Stimulated activated CD4-positive, alpha-beta T cell treated with anti-CD3 and anti-CD28 coated beads, Interleukin-15, amount 100 ng/mL, for 24 hours (primary cell): ENCODE data around the gene TRO.

Experiments used
- DNase-seq: peaks from one replicate; pipeline ENCODE4 v3.0.0-alpha.2; 2020

The TRO gene

GRCh38 chrX:54920610-54921426 is at the start of gene TRO:
TSS of gene TRO (plus strand) at chrX:54920824. CDS start at chrX:54922247, 1,423 bp downstream.
- peak; percentile 6 for DNase-seq

DNA sequence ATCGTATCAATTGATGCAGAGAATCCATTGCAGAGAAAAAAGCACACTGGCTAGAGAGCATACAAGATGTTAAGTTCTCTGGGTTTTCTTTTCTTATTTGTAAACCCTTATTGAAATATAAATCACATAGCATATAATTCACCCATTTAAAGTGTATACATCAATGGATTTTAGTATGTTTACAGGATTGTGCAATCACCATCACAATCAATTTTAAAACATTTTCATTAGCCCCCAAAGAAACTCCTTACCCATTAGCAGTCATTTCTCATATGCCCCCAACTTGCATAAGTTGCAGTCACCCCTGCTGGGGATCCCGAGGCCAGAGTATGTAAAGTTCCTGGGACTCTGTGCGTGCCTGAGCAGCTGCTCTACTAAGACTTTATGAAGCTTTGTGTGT is 34.9 kb upstream of the TRO start:
- DNase-seq = no peak

GRCh38 chrX:54891573-54891972 is 29.1 kb upstream of the TRO start:
- peak; percentile 34 for DNase-seq

GRCh38 chrX:54894159-54894558 is 26.5 kb upstream of the TRO start:
- DNase-seq = no peak

DNA sequence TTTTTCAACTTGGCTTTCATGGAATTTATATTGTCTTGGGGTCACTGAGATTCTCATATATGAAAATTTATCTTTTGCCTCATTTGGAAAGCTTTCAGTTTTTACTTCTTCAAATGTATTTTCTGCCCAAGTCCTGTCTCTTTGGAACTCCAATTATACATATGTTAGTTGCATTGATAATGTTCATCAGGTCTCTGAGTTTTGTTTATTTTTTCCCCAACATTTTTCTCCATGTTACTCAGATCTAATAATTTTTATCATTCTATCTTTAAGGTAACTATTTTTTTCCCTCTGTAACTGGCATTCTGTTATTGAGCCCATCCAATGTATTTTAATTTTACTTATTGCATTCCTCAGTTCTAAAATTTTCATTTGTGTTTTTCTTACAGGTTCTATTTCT is 10.7 kb upstream of the TRO start:
- DNase-seq = no peak

DNA sequence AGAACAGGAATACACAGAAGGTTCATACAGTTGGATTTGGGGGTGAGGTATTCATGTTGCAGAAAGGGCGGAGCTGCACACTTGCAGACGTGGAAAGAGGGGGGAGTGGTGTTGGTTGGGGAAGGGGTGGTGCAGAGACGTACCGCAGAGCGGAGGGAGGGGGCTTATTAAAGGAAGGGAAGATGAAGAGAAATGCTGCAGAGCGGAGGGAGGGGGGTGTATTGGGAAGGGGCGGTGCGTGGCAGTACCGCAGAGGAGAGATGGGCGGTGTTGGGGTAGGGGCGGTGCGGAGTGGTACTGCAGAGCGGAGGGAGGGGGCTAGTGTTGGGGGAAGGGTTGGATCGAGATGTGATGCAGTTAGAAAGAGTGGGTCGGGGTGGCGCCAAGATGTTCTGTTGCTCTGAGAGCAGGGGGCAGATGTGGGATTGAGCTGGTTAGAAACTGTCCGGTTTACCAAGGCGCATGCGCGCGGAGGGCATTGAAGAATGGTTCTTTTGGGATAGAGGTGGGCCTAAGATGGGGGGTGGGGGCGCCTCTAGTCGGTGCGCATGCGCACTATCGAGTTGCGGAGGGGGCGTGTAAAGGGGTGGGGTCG is 900 bp downstream of the TRO start:
- peak; percentile 71 for DNase-seq

DNA sequence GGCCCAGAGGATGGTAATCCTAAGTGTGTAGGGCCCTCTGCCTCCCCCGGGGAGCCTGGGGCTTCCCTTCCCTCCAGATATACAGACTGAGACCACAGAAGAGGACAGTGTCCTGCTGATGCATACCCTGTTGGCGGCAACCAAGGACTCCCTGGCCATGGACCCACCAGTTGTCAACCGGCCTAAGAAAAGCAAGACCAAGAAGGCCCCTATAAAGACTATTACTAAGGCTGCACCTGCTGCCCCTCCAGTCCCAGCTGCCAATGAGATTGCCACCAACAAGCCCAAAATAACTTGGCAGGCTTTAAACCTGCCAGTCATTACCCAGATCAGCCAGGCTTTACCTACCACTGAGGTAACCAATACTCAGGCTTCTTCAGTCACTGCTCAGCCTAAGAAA is 1.9 kb downstream of the TRO start:
- DNase-seq = no peak

DNA sequence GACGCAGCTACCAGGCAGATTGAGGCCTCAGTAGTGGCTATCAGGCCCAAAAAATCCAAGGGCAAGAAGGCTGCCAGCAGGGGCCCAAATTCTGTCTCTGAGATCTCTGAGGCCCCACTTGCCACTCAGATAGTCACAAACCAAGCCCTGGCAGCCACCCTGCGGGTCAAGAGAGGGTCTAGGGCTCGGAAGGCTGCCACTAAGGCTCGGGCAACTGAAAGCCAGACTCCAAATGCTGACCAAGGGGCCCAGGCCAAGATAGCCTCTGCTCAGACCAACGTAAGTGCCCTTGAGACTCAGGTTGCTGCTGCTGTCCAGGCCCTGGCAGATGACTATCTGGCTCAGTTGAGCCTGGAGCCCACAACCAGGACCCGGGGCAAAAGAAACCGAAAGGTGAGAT is 2.8 kb downstream of the TRO start:
- no peak for DNase-seq

- no peak for DNase-seq
These were observed 6.4 kb downstream of the TRO start for GRCh38 chrX:54926978-54927377.

DNA sequence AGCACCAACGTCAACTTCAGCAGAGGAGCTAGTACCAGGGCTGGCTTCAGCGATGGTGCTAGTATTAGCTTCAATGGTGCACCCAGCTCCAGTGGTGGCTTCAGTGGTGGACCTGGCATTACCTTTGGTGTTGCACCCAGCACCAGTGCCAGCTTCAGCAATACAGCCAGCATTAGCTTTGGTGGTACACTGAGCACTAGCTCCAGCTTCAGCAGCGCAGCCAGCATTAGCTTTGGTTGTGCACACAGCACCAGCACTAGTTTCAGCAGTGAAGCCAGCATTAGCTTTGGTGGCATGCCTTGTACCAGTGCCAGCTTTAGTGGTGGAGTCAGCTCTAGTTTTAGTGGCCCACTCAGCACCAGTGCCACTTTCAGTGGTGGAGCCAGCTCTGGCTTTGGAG is 8.3 kb downstream of the TRO start:
- DNase-seq = no peak

DNA sequence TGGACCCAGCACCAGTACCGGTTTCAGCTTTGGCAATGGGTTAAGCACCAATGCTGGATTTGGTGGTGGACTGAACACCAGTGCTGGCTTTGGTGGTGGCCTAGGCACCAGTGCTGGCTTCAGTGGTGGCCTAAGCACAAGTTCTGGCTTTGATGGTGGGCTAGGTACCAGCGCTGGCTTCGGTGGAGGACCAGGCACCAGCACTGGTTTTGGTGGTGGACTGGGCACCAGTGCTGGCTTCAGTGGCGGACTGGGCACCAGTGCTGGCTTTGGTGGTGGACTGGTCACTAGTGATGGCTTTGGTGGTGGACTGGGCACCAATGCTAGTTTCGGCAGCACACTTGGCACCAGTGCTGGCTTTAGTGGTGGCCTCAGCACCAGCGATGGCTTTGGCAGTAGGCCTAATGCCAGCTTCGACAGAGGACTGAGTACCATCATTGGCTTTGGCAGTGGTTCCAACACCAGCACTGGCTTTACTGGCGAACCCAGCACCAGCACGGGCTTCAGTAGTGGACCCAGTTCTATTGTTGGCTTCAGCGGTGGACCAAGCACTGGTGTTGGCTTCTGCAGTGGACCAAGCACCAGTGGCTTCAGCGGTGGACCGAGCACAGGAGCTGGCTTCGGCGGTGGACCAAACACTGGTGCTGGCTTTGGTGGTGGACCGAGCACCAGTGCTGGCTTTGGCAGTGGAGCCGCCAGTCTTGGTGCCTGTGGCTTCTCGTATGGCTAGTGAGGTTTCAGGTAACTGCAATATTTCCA is 9.8 kb downstream of the TRO start:
- no peak for DNase-seq

DNA sequence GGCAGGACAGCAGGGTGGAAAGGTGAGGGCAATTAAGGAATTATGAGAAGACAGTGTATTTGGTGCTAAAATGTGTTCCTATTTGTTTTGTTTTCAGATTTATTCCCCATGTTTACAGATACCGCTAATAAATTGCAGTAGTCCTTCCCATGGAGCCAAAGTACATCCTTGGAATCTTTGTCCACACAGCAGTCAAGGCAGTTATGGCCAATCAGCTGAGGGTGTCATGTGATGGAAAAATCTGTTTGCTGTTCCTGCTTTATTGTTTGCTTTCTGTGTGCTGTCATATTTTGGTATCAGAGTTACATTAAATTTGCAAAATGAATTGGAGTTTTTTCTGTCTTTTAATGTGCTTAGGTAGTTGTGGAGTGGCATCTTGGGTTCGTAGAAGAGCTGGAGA is 10.5 kb downstream of the TRO start:
- no peak for DNase-seq

- DNase-seq = no peak
These were observed 12.7 kb downstream of the TRO start for GRCh38 chrX:54933150-54933826.

- no peak for DNase-seq
These were observed 13.4 kb downstream of the TRO start for GRCh38 chrX:54934058-54934457.

GRCh38 chrX:54934890-54935289 is 14.3 kb downstream of the TRO start:
- DNase-seq = no peak

DNA sequence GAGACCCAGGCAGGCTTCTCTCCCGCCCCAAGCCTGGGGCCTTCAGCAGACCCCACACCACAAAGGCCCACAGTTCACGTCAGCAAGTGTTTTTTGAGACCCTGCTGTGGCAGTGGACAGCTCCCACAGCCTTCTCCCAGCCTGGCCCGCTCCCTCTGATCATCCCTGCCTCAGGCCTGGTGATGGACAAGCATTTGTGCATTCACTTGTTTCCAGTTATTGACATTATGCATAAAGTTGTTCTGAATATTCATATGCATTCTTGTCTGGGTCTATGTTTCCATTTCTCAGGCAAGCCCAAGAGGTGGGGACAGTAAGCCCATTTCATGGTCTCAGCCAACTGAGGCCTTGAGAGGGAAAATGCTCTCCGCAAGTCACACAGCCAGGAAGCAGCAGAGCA is 14.7 kb downstream of the TRO start:
- DNase-seq = no peak

DNA sequence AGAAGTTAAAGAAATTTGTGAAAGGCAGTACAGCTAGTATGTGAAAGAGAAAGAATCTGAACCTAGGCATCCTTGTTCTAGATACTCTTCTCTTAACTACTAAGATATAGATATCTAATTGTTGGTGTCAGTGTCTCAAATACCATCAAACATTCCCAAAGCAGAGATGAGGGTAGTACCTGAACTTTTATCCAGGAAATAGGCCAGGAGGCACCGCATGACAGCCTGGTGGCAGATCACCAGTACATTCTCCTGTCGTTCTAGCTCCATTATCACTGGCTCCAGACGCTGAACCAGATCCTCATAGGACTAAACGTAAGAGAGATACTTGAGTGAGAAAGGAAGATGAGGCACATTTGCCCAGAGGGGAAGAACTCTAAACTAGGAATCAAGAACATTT is 16.8 kb downstream of the TRO start:
- no peak for DNase-seq

- no peak for DNase-seq
These were observed 24.2 kb downstream of the TRO start for GRCh38 chrX:54944816-54945215.

GRCh38 chrX:54945224-54945623 is 24.6 kb downstream of the TRO start:
- DNase-seq = no peak

- no peak for DNase-seq
These were observed 30.2 kb downstream of the TRO start for GRCh38 chrX:54950730-54951375.

- DNase-seq = no peak
These were observed 41.1 kb downstream of the TRO start for GRCh38 chrX:54961750-54962149.

GRCh38 chrX:54964766-54965497 is 44.3 kb downstream of the TRO start:
- DNase-seq = no peak
